SHP77 (cell line): ENCODE measurements around the gene MBD3L4.
"Not testable (repeated sequence)": the region's sequence is repeated elsewhere in the genome, so short reads cannot be mapped to it uniquely, and the experiment has no call there.

Experiments
- DNase-seq, 2 experiments: peaks; one replicate each; lab custom pipeline; 2025; lab: John Stamatoyannopoulos, UW

MBD3L4 gene

DNA sequence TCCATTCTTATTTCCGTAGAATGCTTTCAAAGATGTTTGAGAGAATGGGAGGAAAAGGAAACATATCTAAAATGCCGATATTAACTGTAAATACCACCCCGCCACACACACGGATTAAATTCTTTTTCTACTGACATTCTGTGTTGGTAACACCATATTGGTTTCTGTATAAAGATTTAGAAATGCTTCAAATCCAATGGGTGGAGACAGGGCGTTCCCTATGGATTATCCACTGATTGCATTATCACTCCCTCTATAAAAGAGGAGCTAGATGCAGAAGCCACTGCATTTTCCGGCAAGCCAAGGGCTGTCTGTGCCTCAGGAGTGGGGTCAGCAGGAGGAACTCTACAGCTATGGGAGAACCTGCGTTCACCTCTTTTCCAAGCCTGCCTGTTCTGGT lies 9.0 kb upstream of the MBD3L4 start, which contains the start of gene MBD3L2:
Gene MBD3L2, plus strand, starts transcription at position 301 of the 400 bp plus-strand sequence. Its CDS starts 53 bp downstream, at position 354.
- DNase-seq, result not testable (repeated sequence)

DNA sequence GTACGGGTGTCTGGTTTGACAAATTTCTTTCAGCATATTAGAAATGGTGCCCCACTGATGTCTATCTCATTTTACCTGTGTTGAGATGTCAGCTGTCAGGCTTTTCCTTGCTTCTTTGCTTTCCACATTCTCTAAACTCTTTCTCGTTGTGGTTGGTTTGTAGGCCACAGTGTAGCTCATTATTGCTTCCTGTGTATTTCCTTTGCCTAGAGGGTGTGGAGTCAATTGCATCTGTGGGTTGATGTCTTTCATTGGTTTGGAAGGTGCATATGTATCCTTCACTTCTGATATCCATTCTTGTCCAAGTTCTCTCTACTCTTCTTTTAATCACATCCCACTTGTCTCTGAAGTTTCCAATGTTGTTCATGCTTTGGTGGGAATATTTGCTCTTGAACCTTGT lies 1.6 kb upstream of the MBD3L4 start:
- not testable (repeated sequence) for DNase-seq

DNA sequence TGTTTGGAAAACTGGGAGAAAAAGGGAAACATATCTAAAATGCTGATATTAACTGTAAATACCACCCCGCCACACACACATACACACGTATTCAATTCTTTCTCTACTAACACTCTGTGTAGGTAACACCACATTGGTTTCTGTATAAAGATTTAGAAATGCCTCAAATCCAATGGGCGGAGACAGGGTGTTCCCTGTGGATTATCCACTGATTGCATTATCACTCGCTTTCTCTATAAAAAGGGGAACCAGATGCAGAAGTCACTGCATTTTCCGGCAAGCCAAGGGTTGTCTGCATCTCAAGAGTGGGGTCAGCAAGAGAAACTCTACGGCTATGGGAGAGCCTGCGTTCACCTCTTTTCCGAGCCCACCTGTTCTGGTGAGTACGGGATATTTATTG lies 9.7 kb downstream of the MBD3L4 start, which contains the start of gene MBD3L5:
Gene MBD3L5, plus strand, starts transcription at position 301 of the 400 bp plus-strand sequence. Its CDS starts 34 bp downstream, at position 335.
- DNase-seq, result not testable (repeated sequence)

DNA sequence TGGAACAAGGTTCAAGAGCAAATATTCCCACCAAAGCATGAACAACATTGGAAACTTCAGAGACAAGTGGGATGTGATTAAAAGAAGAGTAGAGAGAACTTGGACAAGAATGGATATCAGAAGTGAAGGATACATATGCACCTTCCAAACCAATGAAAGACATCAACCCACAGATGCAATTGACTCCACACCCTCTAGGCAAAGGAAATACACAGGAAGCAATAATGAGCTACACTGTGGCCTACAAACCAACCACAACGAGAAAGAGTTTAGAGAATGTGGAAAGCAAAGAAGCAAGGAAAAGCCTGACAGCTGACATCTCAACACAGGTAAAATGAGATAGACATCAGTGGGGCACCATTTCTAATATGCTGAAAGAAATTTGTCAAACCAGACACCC lies 11.2 kb downstream of the MBD3L4 start:
- DNase-seq, result not testable (repeated sequence)

DNA sequence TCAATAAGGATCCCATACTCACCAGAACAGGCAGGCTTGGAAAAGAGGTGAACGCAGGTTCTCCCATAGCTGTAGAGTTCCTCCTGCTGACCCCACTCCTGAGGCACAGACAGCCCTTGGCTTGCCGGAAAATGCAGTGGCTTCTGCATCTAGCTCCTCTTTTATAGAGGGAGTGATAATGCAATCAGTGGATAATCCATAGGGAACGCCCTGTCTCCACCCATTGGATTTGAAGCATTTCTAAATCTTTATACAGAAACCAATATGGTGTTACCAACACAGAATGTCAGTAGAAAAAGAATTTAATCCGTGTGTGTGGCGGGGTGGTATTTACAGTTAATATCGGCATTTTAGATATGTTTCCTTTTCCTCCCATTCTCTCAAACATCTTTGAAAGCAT lies 18.6 kb downstream of the MBD3L4 start, which contains the start of gene MBD3L2B:
Gene MBD3L2B, minus strand, starts transcription at position 101 of the 400 bp plus-strand sequence. Its CDS starts 34 bp downstream, at position 67.
- not testable (repeated sequence) for DNase-seq

DNA sequence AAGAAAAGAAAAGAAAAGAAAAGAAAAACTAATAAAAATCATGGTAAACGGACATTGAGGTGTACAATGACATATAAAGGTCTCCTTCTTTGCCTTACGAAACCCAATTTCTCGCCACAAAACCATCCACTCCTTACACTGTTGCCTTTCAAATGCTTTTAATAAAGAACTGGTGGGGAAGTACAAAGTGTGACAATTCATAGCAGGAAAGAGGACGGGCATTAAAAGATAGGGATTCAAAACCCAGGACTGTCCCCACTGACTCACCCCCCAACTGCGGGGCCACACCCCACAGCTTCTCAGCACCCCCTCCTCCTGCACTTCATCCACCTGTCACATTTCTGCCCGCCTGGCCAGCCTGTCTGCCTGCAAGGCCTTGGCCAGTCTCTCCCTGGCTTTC lies 21.2 kb downstream of the MBD3L4 start:
- DNase-seq, result no peak

DNA sequence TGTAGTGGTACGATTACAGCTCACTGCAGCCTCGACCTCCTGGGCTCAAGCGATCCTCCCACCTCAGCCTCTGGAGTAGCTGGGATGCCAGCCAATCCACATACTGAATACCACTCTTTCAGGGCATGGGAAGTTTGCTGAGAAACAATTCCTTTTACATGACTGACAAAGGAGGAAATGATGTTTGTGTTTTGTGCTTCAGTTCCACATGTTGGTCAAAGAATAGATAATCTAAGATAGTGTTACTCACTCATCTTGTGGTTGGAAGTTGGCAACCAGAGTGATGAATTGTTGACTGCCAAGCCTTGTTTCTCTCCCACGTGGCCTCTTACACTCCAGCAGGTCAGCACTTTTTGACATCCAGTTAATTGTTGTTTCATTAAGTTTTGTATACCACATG lies 26.3 kb downstream of the MBD3L4 start:
- no peak for DNase-seq

DNA sequence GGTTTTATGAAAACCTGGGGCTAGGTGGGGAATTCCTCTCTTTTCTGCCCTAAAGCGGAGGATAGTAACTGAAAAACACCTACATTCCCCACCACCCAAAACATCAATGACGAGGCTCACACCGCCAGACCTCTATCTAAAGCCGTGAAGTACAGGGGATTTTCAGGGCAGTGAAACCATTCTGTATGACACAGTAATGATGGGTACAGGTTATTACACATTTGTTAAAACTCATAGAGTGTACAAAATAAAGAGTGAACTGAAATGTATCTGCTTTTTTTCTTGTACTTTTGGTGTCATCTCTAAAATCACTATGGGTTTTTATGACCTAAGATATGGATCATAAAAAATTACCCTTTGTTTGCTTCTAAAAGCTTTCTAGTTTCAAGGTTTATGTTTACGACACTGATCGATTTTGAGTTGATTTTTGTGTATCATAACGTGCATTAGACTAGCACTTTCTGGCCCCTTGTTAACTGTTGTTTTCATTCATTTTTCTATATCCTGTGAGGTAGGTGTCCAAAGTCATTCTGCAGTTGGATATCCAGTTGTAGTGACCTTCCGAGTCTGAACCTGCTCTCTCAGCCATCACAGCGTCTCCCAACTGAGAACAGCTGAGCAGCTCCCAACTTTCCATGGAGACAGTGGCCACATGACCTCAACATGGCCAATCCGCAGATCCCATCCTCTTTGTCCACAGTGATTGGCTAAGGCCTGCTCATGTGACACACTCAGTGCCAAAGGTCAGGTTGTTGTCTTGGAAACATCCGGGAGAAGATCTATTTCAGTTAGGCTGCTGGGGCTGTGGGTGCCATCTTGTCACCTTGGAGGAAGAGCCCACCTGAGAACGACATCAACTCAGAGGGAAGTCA lies 29.0 kb downstream of the MBD3L4 start:
- no peak for DNase-seq

DNA sequence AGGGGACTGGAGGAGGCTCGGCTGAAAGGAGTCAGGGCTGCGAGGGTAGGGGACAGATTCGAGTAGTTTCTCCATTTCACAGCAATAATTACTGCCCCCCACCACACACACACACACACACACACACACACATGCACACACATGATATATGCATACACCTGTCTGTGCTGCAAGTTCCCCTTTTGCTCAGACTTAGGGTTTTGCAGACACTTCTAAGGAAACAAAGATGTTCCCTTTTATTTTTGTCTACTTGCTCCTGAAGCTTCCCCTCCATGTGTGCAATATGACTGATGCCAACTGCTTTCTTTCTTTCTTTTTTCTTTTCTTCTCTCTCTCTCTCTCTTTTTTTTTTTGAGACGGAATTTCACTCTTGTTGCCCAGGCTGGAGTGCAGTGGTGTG lies 32.1 kb downstream of the MBD3L4 start:
- DNase-seq, result no peak

DNA sequence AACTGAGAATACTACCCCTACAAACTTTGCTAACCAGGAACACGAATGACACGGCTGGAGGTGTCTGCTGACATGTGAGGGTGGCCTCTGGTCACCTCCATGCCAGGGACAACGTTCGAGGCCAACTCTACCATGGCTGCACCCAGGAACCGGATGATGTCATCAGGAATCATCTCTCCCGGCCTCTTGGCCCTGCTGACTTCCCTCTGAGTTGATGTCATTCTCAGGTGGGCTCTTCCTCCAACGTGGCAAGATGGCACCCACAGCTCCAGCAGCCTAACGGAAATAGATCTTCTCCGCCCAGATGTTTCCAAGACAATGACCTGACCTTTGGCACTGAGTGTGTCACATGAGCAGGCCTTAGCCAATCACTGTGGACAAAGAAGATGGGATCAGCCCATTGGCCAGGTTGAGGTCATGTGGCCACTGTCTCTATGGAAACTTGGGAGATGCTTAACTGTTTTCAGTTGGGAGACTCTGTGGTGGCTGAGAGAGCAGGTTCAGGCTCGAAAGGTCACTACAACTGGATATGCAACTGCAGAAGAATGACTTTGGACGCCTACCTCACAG lies 33.8 kb downstream of the MBD3L4 start:
- no peak for DNase-seq

DNA sequence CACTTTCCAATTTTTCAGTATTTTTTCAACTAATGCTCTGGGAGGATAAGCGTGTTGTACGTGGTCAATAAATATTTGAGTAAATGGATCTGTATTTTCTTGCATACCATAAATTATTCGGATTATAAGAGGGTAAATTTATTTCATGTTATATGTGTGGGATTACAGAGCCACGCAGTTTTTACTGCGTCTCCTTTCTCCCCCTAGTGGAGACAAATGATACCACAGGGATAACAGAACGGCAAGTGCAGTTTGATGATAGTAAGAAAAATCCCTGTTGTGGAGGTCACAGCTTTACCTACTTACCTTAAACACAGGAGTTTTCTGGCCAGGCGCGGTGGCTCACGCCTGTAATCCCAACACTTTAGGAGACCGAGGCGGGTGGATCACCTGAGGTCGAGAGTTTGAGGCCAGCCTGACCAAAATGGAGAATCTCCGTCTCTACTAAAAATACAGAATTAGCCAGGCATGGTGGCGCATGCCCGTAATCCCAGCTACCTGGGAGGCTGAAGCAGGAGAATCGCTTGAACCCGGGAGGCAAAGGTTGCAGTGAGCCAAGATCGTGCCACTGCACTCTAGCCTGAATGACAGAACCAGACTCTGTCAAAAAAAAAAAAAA lies 35.6 kb downstream of the MBD3L4 start:
- no peak for DNase-seq

DNA sequence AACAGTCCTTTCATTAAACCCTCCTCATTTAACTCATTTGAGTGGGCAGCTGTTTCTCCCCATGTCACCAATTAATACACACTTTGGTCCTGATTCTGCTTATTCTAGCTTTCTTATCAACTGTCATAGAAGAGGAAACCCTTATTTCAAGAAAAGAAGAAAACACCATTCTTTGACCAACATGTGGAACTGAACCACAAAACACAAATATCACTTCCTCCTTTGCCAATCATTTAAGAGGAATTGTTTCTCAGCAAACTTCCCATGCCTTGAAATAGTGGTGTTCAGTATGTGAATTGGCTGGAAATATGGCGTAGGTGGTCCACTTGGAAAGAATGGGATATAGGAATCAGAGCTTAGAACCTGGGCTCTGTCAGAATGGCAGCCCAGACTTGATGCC lies 39.2 kb downstream of the MBD3L4 start:
- DNase-seq, result no peak

DNA sequence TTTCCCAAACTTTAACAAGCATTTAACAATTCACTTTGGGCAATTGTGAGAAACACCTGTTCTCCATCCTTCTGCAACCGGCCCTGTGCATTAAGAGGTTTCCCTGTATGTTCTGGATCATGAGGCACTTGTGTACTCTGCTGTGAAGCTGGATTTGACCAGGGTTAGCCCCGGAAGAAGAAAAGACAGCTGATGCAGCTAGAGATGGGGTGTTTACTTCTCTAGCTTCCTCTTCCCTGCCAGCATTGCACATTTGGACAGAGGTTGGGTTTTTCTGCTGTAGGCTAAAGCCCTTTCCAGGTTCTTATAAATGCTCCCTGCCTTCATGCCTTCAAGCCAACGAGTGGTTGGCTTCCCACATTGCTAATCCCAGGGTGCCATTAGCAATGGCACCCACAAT lies 39.6 kb downstream of the MBD3L4 start:
- no peak for DNase-seq

DNA sequence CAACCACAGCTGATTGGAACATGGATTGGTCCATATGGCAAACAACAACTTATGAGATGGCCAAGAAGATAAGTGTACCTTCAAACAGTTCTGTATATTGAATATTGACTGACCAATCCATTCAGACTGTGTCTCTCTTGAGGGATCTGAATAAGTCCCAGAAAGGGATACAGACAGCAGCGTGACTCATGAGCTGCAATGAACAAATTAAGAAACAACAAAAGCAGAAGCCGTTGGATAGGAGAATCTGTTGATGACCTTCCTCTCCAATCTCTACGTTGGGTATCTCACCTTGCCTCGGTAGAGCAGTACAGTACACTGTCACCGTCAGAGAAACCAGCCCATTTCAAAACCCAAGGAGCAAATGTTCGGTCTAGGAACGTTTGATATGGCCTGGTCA lies 40.0 kb downstream of the MBD3L4 start:
- DNase-seq, result no peak

DNA sequence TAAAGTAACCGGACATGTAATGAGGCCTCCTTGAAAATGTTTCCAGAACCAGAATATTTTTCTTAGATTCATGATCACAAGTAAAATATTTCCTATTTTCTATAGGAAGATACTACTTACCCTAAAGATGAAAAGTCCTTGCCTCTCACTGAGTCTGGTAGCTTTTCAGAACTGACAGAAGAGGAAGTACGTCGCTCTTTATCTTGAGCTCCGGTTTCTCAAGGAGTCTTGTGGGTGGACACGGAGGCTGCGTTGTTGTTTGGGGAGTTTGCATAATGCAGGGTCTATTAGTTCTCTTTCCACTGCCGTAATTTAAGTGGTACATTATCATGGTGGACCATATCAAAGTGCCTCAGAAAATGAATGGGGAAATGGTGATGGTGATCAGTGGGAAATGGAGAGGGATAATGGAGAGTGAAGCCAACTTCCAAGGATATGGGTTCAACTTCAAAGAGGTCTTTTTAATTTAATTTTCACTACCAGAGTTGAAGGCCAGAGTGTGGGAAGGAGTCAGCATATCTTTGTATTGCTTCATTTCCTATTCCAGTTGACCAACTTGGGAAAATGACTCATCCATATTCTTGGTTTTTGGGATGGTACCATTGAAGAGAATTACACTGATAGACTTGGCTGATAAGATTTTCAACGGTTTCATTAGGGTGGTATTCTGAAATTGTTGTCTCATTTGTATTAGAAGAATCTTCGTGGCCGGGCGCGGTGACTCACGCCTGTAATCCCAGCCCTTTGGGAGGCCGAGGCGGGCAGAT lies 42.1 kb downstream of the MBD3L4 start:
- DNase-seq, result no peak

DNA sequence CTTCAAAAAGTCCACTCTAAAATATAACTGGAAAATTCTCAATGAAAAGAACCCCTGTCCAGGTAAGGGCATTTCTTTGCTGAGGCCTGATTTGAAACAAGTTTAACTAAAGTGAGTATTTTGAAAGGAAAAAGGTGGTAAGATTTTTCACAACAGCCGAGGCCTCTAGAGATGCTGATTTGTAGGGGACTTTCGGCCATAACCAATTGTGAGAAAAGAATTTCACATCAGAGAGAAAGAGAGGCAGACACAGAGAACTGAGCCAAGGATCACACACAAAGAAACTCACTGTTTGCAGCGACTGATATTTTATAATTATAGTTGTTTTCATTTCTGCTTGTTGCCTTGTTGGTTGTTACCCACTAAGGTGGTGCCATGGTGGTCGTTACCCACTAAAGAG lies 43.2 kb downstream of the MBD3L4 start:
- DNase-seq, result no peak

DNA sequence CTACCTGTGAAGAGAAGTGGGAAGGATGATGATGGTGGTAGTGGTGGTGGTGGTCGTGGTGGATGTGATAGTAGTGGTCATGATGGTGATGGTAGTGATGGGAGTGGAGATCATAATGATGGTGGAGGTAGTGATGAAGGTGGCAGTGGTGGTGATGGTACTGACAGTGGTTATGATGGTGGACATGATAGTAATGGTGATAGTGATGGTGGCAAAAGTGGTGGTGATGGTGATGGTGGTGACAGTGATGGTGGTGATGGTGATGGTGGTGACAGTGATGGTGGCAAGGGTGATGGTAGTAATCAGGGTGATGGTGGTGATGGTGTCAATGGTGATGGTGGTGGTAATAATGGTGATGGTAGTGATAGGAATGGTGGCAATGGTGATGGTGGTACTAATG lies 44.9 kb downstream of the MBD3L4 start:
- no peak for DNase-seq

DNA sequence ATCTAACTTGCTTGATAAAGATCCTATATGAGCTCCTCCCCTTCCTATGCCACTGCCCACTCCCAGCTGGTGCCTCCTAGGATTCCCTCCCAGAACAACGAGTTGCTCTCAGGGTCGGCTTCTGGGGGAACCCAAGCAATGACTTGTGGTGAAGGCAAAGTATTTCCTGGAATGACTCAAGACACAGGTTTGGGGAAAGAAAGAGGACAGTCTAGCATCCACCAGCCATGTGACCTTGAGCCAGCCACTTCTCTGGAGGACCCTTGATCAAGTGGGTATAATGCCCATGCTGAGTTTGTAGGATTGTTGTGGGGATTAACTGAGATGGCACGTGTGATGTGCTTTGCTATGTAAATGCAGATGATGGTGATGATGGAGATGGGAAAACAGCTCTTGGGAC lies 51.7 kb downstream of the MBD3L4 start:
- no peak for DNase-seq

DNA sequence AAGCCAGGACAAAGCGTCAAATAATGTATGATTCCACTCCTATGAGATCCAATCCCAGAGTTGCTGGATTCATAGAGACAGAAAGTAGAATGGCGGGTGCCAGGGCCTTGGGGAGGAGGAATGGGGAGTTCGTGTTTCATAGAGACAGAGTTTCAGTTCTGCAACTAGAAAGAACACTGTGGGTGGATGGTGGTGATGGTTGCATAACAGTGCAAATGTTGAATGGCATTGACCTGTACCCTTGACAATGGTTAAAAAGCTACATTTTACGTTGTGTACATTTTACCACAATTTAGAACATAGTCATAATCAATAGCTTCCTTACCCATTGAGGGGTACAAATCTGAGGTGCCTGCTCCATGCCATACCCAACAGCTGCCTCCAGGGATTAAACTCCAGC lies 52.1 kb downstream of the MBD3L4 start:
- no peak for DNase-seq
